Smooth muscle cell (in vitro differentiated cells): ENCODE results near the gene ANKRD7. TPM values are rescaled to one million over a fixed set of nuclear protein-coding genes. Genes with fewer than 3 reads are reported as not detected.

Experiments
- DNase-seq: peaks from one replicate; lab custom pipeline; 2025; ENCODE audit not compliant: unreplicated experiment; lab: John Stamatoyannopoulos, UW
- H2AFZ ChIP-seq: fragments of 200-600 bp; sonication (generic); 2 replicates; pipeline ENCODE4 v1.6.0; 2016; ENCODE audit warnings: antibody characterized with exemption, low read depth, mild to moderate bottlenecking
- H3F3A ChIP-seq: fragments of 200-600 bp; sonication (generic); 2 replicates; pipeline ENCODE4 v1.6.0; 2017; ENCODE audit warnings: antibody characterized with exemption, low read depth
- H3K27ac ChIP-seq: fragments of 200-600 bp; sonication (generic); 2 replicates; pipeline ENCODE4 v1.5.1; 2016; ENCODE audit warnings: low read depth, mild to moderate bottlenecking
- H3K27me3 ChIP-seq: fragments of 200-600 bp; sonication (generic); 2 replicates; pipeline ENCODE4 v1.6.1; 2016; ENCODE audit warnings: low read depth, mild to moderate bottlenecking
- H3K36me3 ChIP-seq: fragments of 200-600 bp; sonication (generic); 2 replicates; pipeline ENCODE4 v1.5.1; 2016; ENCODE audit warnings: low read depth
- H3K4me1 ChIP-seq: fragments of 200-600 bp; sonication (generic); 2 replicates; pipeline ENCODE4 v1.5.1; 2016; ENCODE audit warnings: low read depth
- H3K4me2 ChIP-seq: fragments of 200-600 bp; sonication (generic); 2 replicates; pipeline ENCODE4 v1.6.0; 2016; ENCODE audit warnings: mild to moderate bottlenecking
- H3K4me3 ChIP-seq: fragments of 200-600 bp; sonication (generic); 2 replicates; pipeline ENCODE4 v1.5.1; 2016; ENCODE audit warnings: mild to moderate bottlenecking
- H3K79me2 ChIP-seq: fragments of 200-600 bp; sonication (generic); 2 replicates; pipeline ENCODE4 v1.6.0; 2016; ENCODE audit warnings: low read depth, mild to moderate bottlenecking
- H3K9ac ChIP-seq: fragments of 200-600 bp; sonication (generic); 2 replicates; pipeline ENCODE4 v1.6.0; 2016; ENCODE audit warnings: low read depth
- H3K9me3 ChIP-seq: fragments of 200-600 bp; sonication (generic); replicated peaks from 2 replicates; pipeline ENCODE4 v1.5.1; 2016; ENCODE audit warnings: low read depth
- H4K20me1 ChIP-seq: fragments of 200-600 bp; sonication (generic); 2 replicates; pipeline ENCODE4 v1.6.0; 2016; ENCODE audit warnings: low read depth
- CTCF ChIP-seq: fragments of 200-600 bp; sonication (generic); IDR thresholded peaks from 2 replicates; pipeline ENCODE4 v1.5.1; 2017; ENCODE audit warnings: borderline replicate concordance, mild to moderate bottlenecking, antibody characterized with exemption; ENCODE audit not compliant: insufficient read depth, poor library complexity, severe bottlenecking
- WGBS: methylation state at CpG from one replicate; pipeline ENCODE4 v1.1.7; 2016; ENCODE audit warnings: low lambda C conversion rate; 5-methylcytosine and 5-hydroxymethylcytosine counted together
- polyA plus RNA-seq: library from polyadenylated mRNA; unstranded; fragments of >200 nt; fragmentation: Nextera tagmentation; extraction: Ambion mirVana; gene quantifications from 2 replicates; pipeline ENCODE4 v1.2.1, GENCODE V29; 2016
- total RNA-seq: library from RNA; depleted of rRNA; stranded (reverse); fragments of >200 nt; gene quantifications from 2 replicates; pipeline ENCODE4 v1.2.3, GENCODE V29; 2014

The ANKRD7 gene
- total RNA-seq (0.72 TPM in 1 of 2 replicates, not detected in the other), polyA plus RNA-seq (0.34 and 0.41 TPM in 2 replicates)

- Histone ChIP-seq H3K9ac (no peak within 1 kb of the TSS), H3K27ac (no peak within 1 kb of the TSS), H3K4me3 (no peak within 1 kb of the TSS), H2AFZ (no peak within 1 kb of the TSS), H3F3A (no peaks in the 10 kb centered on the region), H3K9me3 (no peaks in the 10 kb centered on the region), H3K4me2 (no peak within 1 kb of the TSS), H3K79me2 (no peaks in the 10 kb centered on the region), H3K27me3 (no peaks in the 10 kb centered on the region), H4K20me1 (no peaks in the 10 kb centered on the region), H3K36me3 (no peaks in the 10 kb centered on the region), H3K4me1 (no peaks in the 10 kb centered on the region)
- TF ChIP-seq CTCF, result no peak
- 95% methylated on average over 18 of the region's 18 CpGs for WGBS
- DNase-seq, result no peak
These were observed at the start of gene ANKRD7 for GRCh38 chr7:118224521-118224920. ANKRD7 (plus strand) TSS chr7:118224704; CDS start chr7:118224831, 127 bp downstream.

DNA sequence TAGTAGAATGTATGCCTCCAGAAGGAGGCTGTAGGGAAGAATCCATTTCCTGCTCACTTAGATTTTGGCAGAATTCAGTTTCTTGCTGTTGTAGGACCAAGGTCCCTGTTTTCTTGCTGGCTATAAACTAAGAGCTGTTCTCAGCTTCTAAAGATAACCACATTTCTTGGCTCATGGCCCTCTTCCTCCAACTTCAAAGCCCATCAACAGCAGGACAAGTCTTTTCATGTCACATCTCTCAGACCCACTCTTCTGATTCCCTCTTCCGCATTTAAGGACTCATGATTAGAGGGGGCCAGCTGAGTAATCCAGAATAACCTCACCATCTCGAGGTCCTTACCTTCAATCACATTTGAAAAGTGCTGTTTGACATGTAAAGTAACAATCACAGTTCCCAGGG, 48.8 kb upstream of the ANKRD7 start:
- Histone ChIP-seq H3K9me3 (no peaks in the 10 kb centered on the region), H3K4me3 (no peak overlapping the region), H3K79me2 (no peaks in the 10 kb centered on the region), H3K4me1 (no peaks in the 10 kb centered on the region), H3K9ac (no peak overlapping the region), H3K36me3 (no peaks in the 10 kb centered on the region), H4K20me1 (no peaks in the 10 kb centered on the region), H2AFZ (no peak overlapping the region), H3K4me2 (no peak overlapping the region), H3K27me3 (no peaks in the 10 kb centered on the region), H3K27ac (no peak overlapping the region), H3F3A (no peaks in the 10 kb centered on the region)
- DNase-seq, result no peak
- no peak for TF ChIP-seq CTCF
- WGBS, result 69% methylated on average over 2 of the region's 2 CpGs

- H3K9ac ChIP-seq, result no peak overlapping the region
- H3K79me2 ChIP-seq, result peaks cover 2% of the 10 kb centered on the region
- H3K4me2 ChIP-seq, result no peak overlapping the region
- no peak for DNase-seq
- no peak overlapping the region for H2AFZ ChIP-seq
- no peaks in the 10 kb centered on the region for H3F3A ChIP-seq
- peaks cover 5% of the 10 kb centered on the region for H3K4me1 ChIP-seq
- 91% methylated on average over 2 of the region's 2 CpGs for WGBS
- no peak overlapping the region for H3K4me3 ChIP-seq
- H3K27ac ChIP-seq, result no peak overlapping the region
- no peaks in the 10 kb centered on the region for H3K36me3 ChIP-seq
- H3K9me3 ChIP-seq, result no peaks in the 10 kb centered on the region
- no peaks in the 10 kb centered on the region for H3K27me3 ChIP-seq
- no peak for TF ChIP-seq CTCF
- H4K20me1 ChIP-seq, result no peaks in the 10 kb centered on the region
These were observed 45.3 kb upstream of the ANKRD7 start for GRCh38 chr7:118179191-118179590.
